ENCODE measurements around the gene LONRF2. TPM values are rescaled to one million over a fixed set of nuclear protein-coding genes. Genes with fewer than 3 reads are reported as not detected.
A peak's percentile ranks its signal among the peaks of the same experiment; 100 is the strongest.

The LONRF2 gene
- total RNA-seq, 1 experiment from 2014 or later = 1.6 TPM

- TF ChIP-seq SIN3A (IDR thresholded peaks at IDR 0.05; ENCODE audit: low read depth) (no peak), POLR2AphosphoS5 (IDR thresholded peaks at IDR 0.05; ENCODE audit: low read depth, low read length) (no peak), CTCF (IDR thresholded peaks at IDR 0.05 in 2 of 3, conservative IDR thresholded peaks at IDR 0.05 in 1 of 3; ENCODE audit: borderline replicate concordance in 1 of 3, insufficient read depth in 1 of 3, low read depth in 2 of 3, low read length in 2 of 3) (no peak), ZFX (IDR thresholded peaks at IDR 0.05) (no peak), EZH2 (IDR thresholded peaks at IDR 0.05) (no peak), ATF3 (IDR thresholded peaks at IDR 0.05) (no peak), SP1 (IDR thresholded peaks at IDR 0.05; ENCODE audit: low read depth) (no peak), JUND (IDR thresholded peaks at IDR 0.05) (no peak), TCF7L2 (IDR thresholded peaks at IDR 0.05; ENCODE audit: borderline replicate concordance, extremely low read depth, insufficient read depth, insufficient read length) (no peak), CBX3 (IDR thresholded peaks at IDR 0.05; ENCODE audit: low read depth) (no peak)
Measured at GRCh38 chr2:100230754-100231153, 91.5 kb downstream of the LONRF2 start (continued).

GRCh38 chr2:100228967-100229366 lies 93.3 kb downstream of the LONRF2 start:
- no peaks in the 10 kb centered on the region for H4K20me1 ChIP-seq (ENCODE audit: insufficient read depth)
- no peaks in the 10 kb centered on the region for H3K36me3 ChIP-seq (ENCODE audit: control insufficient read depth in 1 of 2, insufficient read depth in 2 of 2, low read length in 2 of 2)
- ChIA-PET POLR2A (no interaction called here), CTCF (no interaction called here), RAD21 (ENCODE audit: low non-redundant PET in 1 of 2, low total read pairs in 2 of 2, uncharacterized antibody in 2 of 2, unreplicated experiment in 2 of 2) (no interaction called here)
- no peaks in the 10 kb centered on the region for H3K4me1 ChIP-seq (ENCODE audit: control insufficient read depth in 1 of 2, insufficient read depth in 2 of 2, low read length in 2 of 2)
- intact Hi-C loops (cut with micrococcal nuclease) = no loop called here
- H3K27ac ChIP-seq (ENCODE audit: low read depth, low read length) = no peak overlapping the region
- H3K79me2 ChIP-seq (ENCODE audit: insufficient read depth, low read length) = no peaks in the 10 kb centered on the region
- H3K9me2 ChIP-seq (ENCODE audit: insufficient read depth) = no peaks in the 10 kb centered on the region
- DNase-seq (ENCODE audit: low read depth, low spot score) (no peak), ATAC-seq (peak; percentile 62; the same call in 1 of the 2 replicates)
- H3K9me3 ChIP-seq (ENCODE audit: control insufficient read depth in 1 of 2, insufficient read depth in 1 of 2, low read depth in 1 of 2, low read length in 2 of 2) = no peaks in the 10 kb centered on the region
- no peak overlapping the region for H2AFZ ChIP-seq (ENCODE audit: low read depth, low read length, poor library complexity, severe bottlenecking)
- TF ChIP-seq SIN3A (IDR thresholded peaks at IDR 0.05; ENCODE audit: low read depth) = no peak
- TF ChIP-seq CTCF (IDR thresholded peaks at IDR 0.05 in 2 of 3, conservative IDR thresholded peaks at IDR 0.05 in 1 of 3; ENCODE audit: borderline replicate concordance in 1 of 3, insufficient read depth in 1 of 3, low read depth in 2 of 3, low read length in 2 of 3) = peak in 2 of 3 experiments; percentile 12 to 38; a peak in 2 of 6 replicates
- no peak for TF ChIP-seq CEBPB (IDR thresholded peaks at IDR 0.05; ENCODE audit: low read depth)
- no peak for TF ChIP-seq SP1 (IDR thresholded peaks at IDR 0.05; ENCODE audit: low read depth)
- no peak for TF ChIP-seq ATF3 (IDR thresholded peaks at IDR 0.05)
- H3K9ac ChIP-seq (ENCODE audit: low read length) = no peak overlapping the region
- H3K27me3 ChIP-seq (ENCODE audit: insufficient read depth, low read length) = peaks cover 26% of the 10 kb centered on the region
- H3K4me2 ChIP-seq (ENCODE audit: low read length) = no peak overlapping the region
- H3K4me3 ChIP-seq (replicated peaks in 1 of 2; ENCODE audit: low read depth in 1 of 2, low read length in 2 of 2) = no peak overlapping the region
- BruUV-seq (replicated peaks) = no TSS peak

All from HCT116 (cell line).